Sigmoid colon (tissue), 4 donors: ENCODE measurements around the gene HIVEP3.

Experiments used
- CTCF ChIP-seq, 4 experiments: fragments of 450-650 bp in 3 of 4; fragments of 200-600 bp in 1 of 4; IDR thresholded peaks; one replicate each; pipeline ENCODE4 v1.5.1; 2016 to 2019; ENCODE audit warnings: antibody characterized with exemption in 4 of 4, mild to moderate bottlenecking in 3 of 4, moderate library complexity in 2 of 4
- EP300 ChIP-seq, 4 donors: sonication (generic); formaldehyde crosslinking; IDR thresholded peaks; one replicate each; pipeline ENCODE4 v1.6.1; 2017; ENCODE audit warnings: antibody characterized with exemption in 4 of 4

GRCh38 chr1:41954533-41954944 lies 35.8 kb upstream of the HIVEP3 start:
- TF ChIP-seq CTCF (IDR thresholded peaks at IDR 0.05), result no peak
- no peak for TF ChIP-seq EP300 (IDR thresholded peaks at IDR 0.05)
